ENCODE measurements around the gene ASPHD1.

GRCh38 chr16:29898135-29898803 lies 2.0 kb upstream of the ASPHD1 start:
- no peak for TF ChIP-seq CTCF (IDR thresholded peaks at IDR 0.05; ENCODE audit: poor library complexity)
- no peak for TF ChIP-seq EZH2 (IDR thresholded peaks at IDR 0.05; ENCODE audit: borderline replicate concordance)

Measured in hepatocyte (in vitro differentiated cells).